K562 (cell line): ENCODE measurements around the gene PPP2R2B. TPM values are rescaled to one million over a fixed set of nuclear protein-coding genes. Genes with fewer than 3 reads are reported as not detected.

Experiments used
- ATAC-seq: fragments of 200-7000 bp; cut with Tn5 transposase; 3 replicates; pipeline ENCODE4 v1.9.1; 2020; ENCODE audit warnings: moderate library complexity
- BruUV-seq: library from RNA; stranded (reverse); fragments of 400-500 nt; replicated peaks from 2 replicates; lab custom pipeline; 2021; lab: Mats Ljungman, UMichigan
- CTCF ChIA-PET: fragments of 300-600 bp; formaldehyde crosslinking; extraction: SDS; loops from one replicate; lab custom pipeline; 2021; ENCODE audit warnings: low intra/inter-chr PET ratio; lab: Yijun Ruan, JAX
- POLR2A ChIA-PET: fragments of 300-600, 350-650 bp; sonication (Branson Sonifier 250); formaldehyde crosslinking; extraction: SDS; loops from one replicate; lab custom pipeline; 2021; ENCODE audit warnings: antibody characterized with exemption, inconsistent platforms; lab: Yijun Ruan, JAX
- DNase-seq, 4 experiments: peaks; one replicate each; pipeline versions ENCODE4 v3.0.0 to v3.0.0-alpha.2; 2011 to 2018; ENCODE audit warnings: low spot score in 3 of 4, mixed read lengths in 3 of 4; ENCODE audit errors: extremely low read depth in 1 of 4
- FAIRE-seq: peaks from 2 replicates; lab custom pipeline; 2011; peaks lifted over from hg19 to GRCh38; lab: Jason Lieb, UNC
- H2AFZ ChIP-seq: 2 replicates; pipeline ENCODE4 v1.6.0; 2011; ENCODE audit warnings: low read depth, low read length, control low read depth, inconsistent platforms
- H3K27ac ChIP-seq: fragments of 200-600 bp; 3 replicates; pipeline ENCODE4 v1.8.0; 2011; ENCODE audit warnings: low read depth, mild to moderate bottlenecking, control low read depth, inconsistent platforms, low read length, moderate library complexity, mixed read lengths; ENCODE audit errors: extremely low read depth
- H3K27me3 ChIP-seq, 2 experiments: fragments of 300-600 bp in 1 of 2; 2 replicates in 1 of 2; 3 replicates in 1 of 2; pipeline versions ENCODE4 v1.6.0 to v1.8.0; 2011; ENCODE audit warnings: inconsistent platforms in 2 of 2, low read length in 2 of 2, mild to moderate bottlenecking in 1 of 2, mixed read lengths in 1 of 2, moderate library complexity in 1 of 2; ENCODE audit not compliant: control insufficient read depth in 2 of 2, insufficient read depth in 2 of 2
- H3K36me3 ChIP-seq: fragments of 300-600 bp; 3 replicates; pipeline ENCODE4 v1.8.0; 2011; ENCODE audit warnings: mild to moderate bottlenecking, low read length, inconsistent platforms; ENCODE audit not compliant: control insufficient read depth, insufficient read depth
- H3K4me1 ChIP-seq, 2 experiments: fragments of 200-600 bp in 1 of 2; replicated peaks in 1 of 2; 2 replicates in 1 of 2; 3 replicates in 1 of 2; pipeline versions ENCODE4 v1.5.1 to v1.8.0; 2011; ENCODE audit warnings: inconsistent platforms in 2 of 2, low read length in 2 of 2, mild to moderate bottlenecking in 1 of 2, mixed read lengths in 1 of 2, moderate library complexity in 1 of 2; ENCODE audit not compliant: control insufficient read depth in 2 of 2, insufficient read depth in 2 of 2
- H3K4me2 ChIP-seq: 2 replicates; pipeline ENCODE4 v1.6.1; 2011; ENCODE audit warnings: low read length, control low read depth, inconsistent platforms, mixed read lengths; ENCODE audit not compliant: insufficient read depth
- H3K4me3 ChIP-seq: fragments of 200-600 bp; sonication (generic), shearing (Covaris generic); 2 replicates; pipeline ENCODE4 v1.5.1; 2016; ENCODE audit warnings: control low read depth, inconsistent platforms
- H3K79me2 ChIP-seq: fragments of 200-600 bp; 3 replicates; pipeline ENCODE4 v1.8.0; 2011; ENCODE audit warnings: low read length, inconsistent platforms; ENCODE audit not compliant: control insufficient read depth, insufficient read depth
- H3K9ac ChIP-seq, 2 experiments: 2 replicates each; pipeline versions ENCODE4 v1.6.0 to v1.6.1; 2011; ENCODE audit warnings: low read depth in 2 of 2, low read length in 2 of 2, control low read depth in 1 of 2, inconsistent platforms in 1 of 2, mild to moderate bottlenecking in 1 of 2, mixed read lengths in 1 of 2; ENCODE audit not compliant: insufficient read depth in 1 of 2
- H3K9me1 ChIP-seq: one replicate; pipeline ENCODE4 v1.6.0; 2011; ENCODE audit warnings: inconsistent platforms, mild to moderate bottlenecking, low read length, moderate library complexity; ENCODE audit not compliant: control insufficient read depth, insufficient read depth
- H3K9me3 ChIP-seq: replicated peaks from 2 replicates; pipeline ENCODE4 v1.5.1; 2011; ENCODE audit warnings: low read depth, low read length, inconsistent platforms; ENCODE audit not compliant: control insufficient read depth, insufficient read depth
- H4K20me1 ChIP-seq: replicated peaks from 2 replicates; pipeline ENCODE4 v1.6.1; 2011; ENCODE audit warnings: low read length, inconsistent platforms, mixed read lengths; ENCODE audit not compliant: control insufficient read depth, insufficient read depth
- ARID3B ChIP-seq: fragments of 250-450 bp; sonication (Bioruptor Pico); IDR thresholded peaks from 2 replicates; pipeline ENCODE4 v1.4.0; 2020; ENCODE audit warnings: borderline replicate concordance
- ATF7 ChIP-seq: fragments of 450-650 bp; IDR thresholded peaks from 2 replicates; pipeline ENCODE4 v1.7.1; 2014; ENCODE audit warnings: mild to moderate bottlenecking, moderate library complexity
- DLX4 ChIP-seq: fragments of 250-450 bp; sonication (Bioruptor Pico); IDR thresholded peaks from 2 replicates; pipeline ENCODE4 v1.6.1; 2021; ENCODE audit warnings: mild to moderate bottlenecking
- ETV1 ChIP-seq: fragments of 450-650 bp; conservative IDR thresholded peaks from 2 replicates; pipeline ENCODE4 v1.6.1; 2016; ENCODE audit warnings: missing genetic modification characterization, control low read depth, low read depth, missing compliant biosample characterization
- FOXA3 ChIP-seq, 2 experiments: fragments of 450-650 bp in 1 of 2; sonication (generic) in 1 of 2; formaldehyde crosslinking; IDR thresholded peaks in 1 of 2; conservative IDR thresholded peaks in 1 of 2; 2 replicates each; pipeline versions ENCODE4 v1.4.0 to v1.8.0; 2020 to 2022; ENCODE audit warnings: mild to moderate bottlenecking in 2 of 2, missing genetic modification reagents in 1 of 2
- MLLT1 ChIP-seq, 2 experiments: fragments of 450-650 bp; IDR thresholded peaks; 2 replicates each; pipeline ENCODE4 v1.6.1; 2016
- SRSF7 ChIP-seq: fragments of 200-400 bp; formaldehyde crosslinking; optimal IDR thresholded peaks from 2 replicates; pipeline ENCODE3; 2017; ENCODE audit warnings: mild to moderate bottlenecking, low read depth, low read length
- TCF7L2 ChIP-seq: fragments of 150-350 bp; IDR thresholded peaks from 2 replicates; pipeline ENCODE4 v1.6.1; 2016; ENCODE audit warnings: low read depth, mild to moderate bottlenecking, low read length, moderate library complexity
- THAP12 ChIP-seq: fragments of 250-450 bp; sonication (Bioruptor Pico); IDR thresholded peaks from 2 replicates; pipeline ENCODE4 v1.9.0; 2021; ENCODE audit warnings: mild to moderate bottlenecking, inconsistent platforms
- THRAP3 ChIP-seq: fragments of 450-650 bp; IDR thresholded peaks from 2 replicates; pipeline ENCODE4 v1.6.1; 2016; ENCODE audit warnings: mild to moderate bottlenecking, inconsistent platforms, borderline replicate concordance
- WGBS: fragments of 100-300 bp; shearing (Covaris generic); methylation state at CpG from one replicate; pipeline ENCODE4 v1.1.6; 2016; ENCODE audit warnings: low coverage, mixed read lengths; ENCODE audit not compliant: insufficient coverage; ENCODE audit errors: missing lambda C conversion rate; 5-methylcytosine and 5-hydroxymethylcytosine counted together
- in situ Hi-C: fragments of 300-500 bp; cut with MboI; formaldehyde crosslinking; loops from 4 replicates; pipeline ENCODE4 v1.15.0; 2018; ENCODE audit warnings: inconsistent platforms, mixed read lengths
- intact Hi-C: fragments of 100-400 bp; cut with micrococcal nuclease; formaldehyde crosslinking; loops from 2 replicates; pipeline ENCODE4 v1.14.2; 2022
- polyA plus RNA-seq, 8 experiments: library from polyadenylated mRNA; depleted of rRNA in 4 of 8; stranded (reverse) in 5 of 8; unstranded in 3 of 8; fragments of >200 nt; fragmentation: Nextera tagmentation in 2 of 8; fragmentation: Illumina TruSeq in 1 of 8; extraction: Ambion mirVana in 2 of 8; extraction: Trizol in 1 of 8; gene quantifications; 2 replicates each; pipeline versions ENCODE4 v1.2.1 to v1.2.3, GENCODE V29; 2011 to 2014; ENCODE audit warnings: inconsistent platforms in 1 of 8, missing spikeins in 1 of 8
- total RNA-seq, 7 experiments: library from RNA; depleted of rRNA in 6 of 7; stranded (reverse); fragments of >200 nt in 6 of 7; fragmentation: Illumina TruSeq in 2 of 7; extraction: Trizol in 2 of 7; gene quantifications; 2 replicates each; pipeline versions ENCODE4 v1.2.1 to v1.2.3, GENCODE V29; 2011 to 2021; ENCODE audit warnings: low replicate concordance in 1 of 7

The PPP2R2B gene
- total and polyA plus RNA-seq, 9 of the 15 experiments (the other 6 are each of a cell fraction or from before 2014, with no cell fraction given), result not detected

GRCh38 chr5:146599261-146599660, 279.3 kb downstream of the PPP2R2B start:
- WGBS, result 0% methylated on average over 1 of the region's 1 CpG
- BruUV-seq, result no TSS peak
- no peaks in the 10 kb centered on the region for H3K9me1 ChIP-seq
- intact Hi-C loops, result no loop called here
- no peaks in the 10 kb centered on the region for H3K9me3 ChIP-seq
- H4K20me1 ChIP-seq, result no peaks in the 10 kb centered on the region
- no peak overlapping the region for H3K9ac ChIP-seq
- FAIRE-seq (no peak), ATAC-seq (no peak), DNase-seq (no peak)
- TF ChIP-seq THAP12 (CRISPR knock-in tag) (no peak), FOXA3 (CRISPR knock-in tag; conservative IDR thresholded peaks at IDR 0.05 in 1 of 2, IDR thresholded peaks at IDR 0.05 in 1 of 2) (no peak), MLLT1 (IDR thresholded peaks at IDR 0.05) (no peak), THRAP3 (no peak), ETV1 (tag) (no peak), DLX4 (CRISPR knock-in tag) (no peak), TCF7L2 (no peak), ARID3B (CRISPR knock-in tag) (no peak), SRSF7 (no peak), ATF7 (no peak)
- ChIA-PET POLR2A (no interaction called here), CTCF (no interaction called here)
- H3K4me2 ChIP-seq, result no peak overlapping the region
- no peak overlapping the region for H2AFZ ChIP-seq
- H3K27me3 ChIP-seq, result no peaks in the 10 kb centered on the region
- H3K27ac ChIP-seq, result no peak overlapping the region
- in situ Hi-C loops, result no loop called here
- no peaks in the 10 kb centered on the region for H3K79me2 ChIP-seq
- H3K36me3 ChIP-seq, result no peaks in the 10 kb centered on the region
- H3K4me3 ChIP-seq, result no peak overlapping the region
- H3K4me1 ChIP-seq, result no peaks in the 10 kb centered on the region
